ENCODE data around the gene C1QTNF6.

DNA sequence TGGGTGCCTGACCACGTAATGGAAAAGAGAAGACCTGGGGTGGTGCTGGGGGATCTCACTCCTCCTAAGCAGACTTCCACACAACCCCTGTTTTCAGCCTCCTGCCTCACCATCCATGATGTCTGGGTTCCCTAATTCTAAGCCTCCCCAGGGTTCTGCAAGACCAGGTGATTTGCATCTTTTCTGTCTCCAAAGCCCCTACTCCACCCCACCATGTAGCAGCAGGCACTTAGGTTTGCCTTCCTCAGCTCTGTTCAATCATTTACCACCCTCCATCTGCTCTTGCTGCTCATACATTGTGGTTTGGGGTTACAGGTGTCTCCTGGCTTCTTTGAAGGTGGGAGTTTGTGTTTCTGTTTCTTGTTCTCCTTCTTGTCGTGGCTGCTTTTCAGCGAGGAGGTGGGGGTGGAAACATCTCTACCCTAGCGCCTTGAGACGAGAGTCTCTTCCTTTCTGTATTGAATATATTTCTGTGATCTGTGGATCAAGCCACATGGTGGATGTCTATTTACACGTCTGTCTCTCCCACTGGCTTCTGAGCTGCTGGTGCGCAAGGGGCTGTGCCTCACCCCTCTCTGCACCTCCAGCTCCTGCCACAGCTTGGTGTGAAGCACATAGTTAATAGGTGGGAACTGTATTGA lies 30.8 kb upstream of the C1QTNF6 start:
- TF ChIP-seq POLR2A (IDR thresholded peaks at IDR 0.05) = no peak
- TF ChIP-seq, protein P1, sequence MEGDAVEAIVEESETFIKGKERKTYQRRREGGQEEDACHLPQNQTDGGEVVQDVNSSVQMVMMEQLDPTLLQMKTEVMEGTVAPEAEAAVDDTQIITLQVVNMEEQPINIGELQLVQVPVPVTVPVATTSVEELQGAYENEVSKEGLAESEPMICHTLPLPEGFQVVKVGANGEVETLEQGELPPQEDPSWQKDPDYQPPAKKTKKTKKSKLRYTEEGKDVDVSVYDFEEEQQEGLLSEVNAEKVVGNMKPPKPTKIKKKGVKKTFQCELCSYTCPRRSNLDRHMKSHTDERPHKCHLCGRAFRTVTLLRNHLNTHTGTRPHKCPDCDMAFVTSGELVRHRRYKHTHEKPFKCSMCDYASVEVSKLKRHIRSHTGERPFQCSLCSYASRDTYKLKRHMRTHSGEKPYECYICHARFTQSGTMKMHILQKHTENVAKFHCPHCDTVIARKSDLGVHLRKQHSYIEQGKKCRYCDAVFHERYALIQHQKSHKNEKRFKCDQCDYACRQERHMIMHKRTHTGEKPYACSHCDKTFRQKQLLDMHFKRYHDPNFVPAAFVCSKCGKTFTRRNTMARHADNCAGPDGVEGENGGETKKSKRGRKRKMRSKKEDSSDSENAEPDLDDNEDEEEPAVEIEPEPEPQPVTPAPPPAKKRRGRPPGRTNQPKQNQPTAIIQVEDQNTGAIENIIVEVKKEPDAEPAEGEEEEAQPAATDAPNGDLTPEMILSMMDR (IDR thresholded peaks at IDR 0.05) = no peak

Measured in testis (tissue), 2 donors.